HG03066 (cell line): ENCODE results near the gene THY1.
"Not testable (repeated sequence)": the region's sequence is repeated elsewhere in the genome, so short reads cannot be mapped to it uniquely, and the experiment has no call there.

ENCODE experiments used
- ATAC-seq: cut with Tn5 transposase; IDR thresholded peaks from one replicate; pipeline ENCODE4 v1.9.1; 2021; ENCODE audit warnings: low read depth; ENCODE audit not compliant: unreplicated experiment

Gene THY1

GRCh38 chr11:119446434-119446833 is 23.5 kb upstream of the THY1 start:
- ATAC-seq: no peak

- no peak for ATAC-seq
Measured at GRCh38 chr11:119445850-119446249, 22.9 kb upstream of the THY1 start.

GRCh38 chr11:119445379-119445778 is 22.4 kb upstream of the THY1 start:
- no peak for ATAC-seq

GRCh38 chr11:119441898-119442243 is 18.9 kb upstream of the THY1 start:
- ATAC-seq: no peak

- no peak for ATAC-seq
Measured at GRCh38 chr11:119438599-119438998, 15.6 kb upstream of the THY1 start.

GRCh38 chr11:119437521-119437920 is 14.5 kb upstream of the THY1 start:
- ATAC-seq: not testable (repeated sequence)

GRCh38 chr11:119436711-119437110 is 13.7 kb upstream of the THY1 start:
- no peak for ATAC-seq

DNA sequence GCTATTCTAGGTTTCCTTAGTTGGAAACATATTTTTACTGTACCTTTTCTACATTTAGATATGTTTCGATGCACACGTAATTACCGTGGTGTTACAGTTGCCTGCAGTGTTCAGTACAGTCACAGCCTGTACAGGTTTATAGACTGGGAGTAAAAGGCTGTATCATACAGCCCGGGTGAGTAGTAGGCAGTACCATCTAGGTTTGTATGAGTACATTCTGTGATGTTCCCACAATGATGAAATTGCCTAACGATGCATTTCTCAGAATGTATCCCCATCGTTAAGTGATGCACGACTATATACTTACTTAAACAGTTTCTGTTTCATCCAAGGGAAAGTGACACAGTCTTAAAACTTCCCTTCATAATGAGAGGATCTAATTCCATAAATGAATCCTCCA is 13.1 kb upstream of the THY1 start:
- no peak for ATAC-seq

GRCh38 chr11:119434591-119435330 is 11.8 kb upstream of the THY1 start:
- ATAC-seq: no peak

DNA sequence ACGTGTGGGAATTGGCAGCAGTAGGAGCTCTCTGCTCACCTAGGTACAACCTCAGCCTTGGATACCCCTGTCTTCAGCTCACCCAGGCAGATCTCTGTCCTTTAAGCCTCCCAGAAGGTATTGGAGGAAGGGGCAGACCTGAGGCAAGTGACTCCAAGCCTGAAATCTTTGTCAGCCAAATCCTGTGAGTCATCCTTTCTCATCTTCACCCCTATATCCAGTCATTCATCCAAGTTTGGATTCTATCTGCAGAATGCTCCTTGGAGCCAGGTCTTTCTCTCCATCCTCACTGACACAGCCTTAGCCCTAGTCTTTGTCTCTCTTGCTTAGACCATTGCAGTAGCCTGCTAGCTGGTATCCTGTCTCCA is 10.4 kb upstream of the THY1 start:
- no peak for ATAC-seq

GRCh38 chr11:119432484-119433357 is 9.7 kb upstream of the THY1 start:
- no peak for ATAC-seq

GRCh38 chr11:119431523-119431922 is 8.6 kb upstream of the THY1 start:
- ATAC-seq: no peak

- no peak for ATAC-seq
Measured at GRCh38 chr11:119427279-119427678, 4.3 kb upstream of the THY1 start.

GRCh38 chr11:119426142-119426541 is 3.2 kb upstream of the THY1 start:
- no peak for ATAC-seq

DNA sequence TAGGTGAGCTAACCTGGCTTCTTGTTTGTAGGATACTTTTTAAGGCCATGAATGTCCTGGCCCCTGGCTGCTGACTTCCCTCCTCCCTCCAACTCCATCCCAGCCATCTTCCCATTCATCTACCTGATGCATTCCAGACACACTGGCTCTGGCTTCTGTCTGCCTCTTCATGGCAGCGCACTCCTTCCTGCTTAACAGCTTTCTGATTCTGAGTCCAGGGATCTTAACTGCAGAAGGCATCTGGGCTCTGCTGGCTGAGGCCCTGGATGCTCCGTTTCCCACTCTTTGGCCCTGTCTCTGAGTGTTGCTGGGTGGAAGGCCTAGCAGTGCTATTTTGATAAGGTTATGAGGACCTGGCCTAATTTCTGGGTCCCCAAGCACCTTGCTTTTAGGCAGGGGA is 1.8 kb upstream of the THY1 start:
- ATAC-seq: no peak

- no peak for ATAC-seq
Measured at GRCh38 chr11:119424276-119424675, 1.3 kb upstream of the THY1 start.

DNA sequence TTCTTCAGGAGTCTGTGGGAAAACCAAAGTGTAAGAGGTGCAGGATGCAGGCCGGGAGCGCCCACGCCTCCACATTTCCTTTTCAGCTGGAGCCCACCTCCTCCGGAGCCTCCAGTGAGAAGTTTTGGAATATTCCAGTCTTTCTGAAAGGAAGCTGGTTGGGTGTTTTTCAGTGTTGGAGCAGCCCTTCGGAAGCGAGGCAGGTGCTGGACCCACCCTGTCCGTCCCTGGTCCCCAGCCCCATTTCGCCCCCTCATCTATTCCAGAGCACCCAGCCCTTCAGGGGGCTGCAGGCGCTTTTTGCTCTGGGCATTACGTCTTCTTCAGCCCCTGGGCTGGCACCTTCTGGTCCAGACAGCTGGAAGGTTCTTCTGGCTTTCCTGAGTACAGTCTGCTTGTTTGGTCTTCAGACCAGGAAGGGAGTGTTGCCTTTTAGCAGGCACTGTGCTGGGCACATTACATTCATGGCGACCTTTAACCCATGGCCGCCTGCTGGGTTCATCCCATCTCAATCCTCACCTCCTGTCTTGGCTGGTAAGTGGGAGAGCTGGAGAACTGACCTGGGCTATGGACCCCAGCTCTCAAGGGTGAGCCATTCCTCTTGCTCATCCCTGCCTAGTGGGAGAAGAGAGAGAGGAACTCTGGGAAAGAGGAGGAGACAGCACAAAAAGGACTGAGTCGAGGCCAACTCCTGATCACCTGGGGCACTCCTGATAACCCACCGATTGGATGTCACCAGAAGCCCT is 710 bp upstream of the THY1 start:
- ATAC-seq: no peak

- no peak for ATAC-seq
Measured at GRCh38 chr11:119421941-119422808, 797 bp downstream of the THY1 start.

DNA sequence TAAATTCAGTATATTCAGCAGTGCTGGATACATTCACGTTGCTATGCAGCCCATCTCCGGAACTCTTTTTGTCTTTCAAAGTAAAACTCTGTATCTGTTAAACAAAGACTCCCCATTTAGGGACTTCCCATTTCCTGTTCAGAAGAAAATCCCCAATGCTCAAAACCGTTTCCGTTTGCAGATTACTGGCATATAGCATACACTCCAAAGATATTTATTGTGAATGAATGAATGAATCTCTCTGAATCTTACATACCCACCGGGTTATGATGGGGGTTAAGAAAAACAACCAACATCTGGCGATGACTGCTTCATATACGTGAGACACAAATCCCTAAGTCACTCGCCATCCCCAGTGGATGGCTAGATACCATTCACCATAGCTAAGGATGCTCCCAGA is 1.6 kb downstream of the THY1 start:
- no peak for ATAC-seq

- no peak for ATAC-seq
Measured at GRCh38 chr11:119420631-119421030, 2.3 kb downstream of the THY1 start.
